ENCODE data around the gene SPAG8.
A peak's percentile ranks its signal among the peaks of the same experiment; 100 is the strongest.

SPAG8 gene, protein sequence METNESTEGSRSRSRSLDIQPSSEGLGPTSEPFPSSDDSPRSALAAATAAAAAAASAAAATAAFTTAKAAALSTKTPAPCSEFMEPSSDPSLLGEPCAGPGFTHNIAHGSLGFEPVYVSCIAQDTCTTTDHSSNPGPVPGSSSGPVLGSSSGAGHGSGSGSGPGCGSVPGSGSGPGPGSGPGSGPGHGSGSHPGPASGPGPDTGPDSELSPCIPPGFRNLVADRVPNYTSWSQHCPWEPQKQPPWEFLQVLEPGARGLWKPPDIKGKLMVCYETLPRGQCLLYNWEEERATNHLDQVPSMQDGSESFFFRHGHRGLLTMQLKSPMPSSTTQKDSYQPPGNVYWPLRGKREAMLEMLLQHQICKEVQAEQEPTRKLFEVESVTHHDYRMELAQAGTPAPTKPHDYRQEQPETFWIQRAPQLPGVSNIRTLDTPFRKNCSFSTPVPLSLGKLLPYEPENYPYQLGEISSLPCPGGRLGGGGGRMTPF

DNA sequence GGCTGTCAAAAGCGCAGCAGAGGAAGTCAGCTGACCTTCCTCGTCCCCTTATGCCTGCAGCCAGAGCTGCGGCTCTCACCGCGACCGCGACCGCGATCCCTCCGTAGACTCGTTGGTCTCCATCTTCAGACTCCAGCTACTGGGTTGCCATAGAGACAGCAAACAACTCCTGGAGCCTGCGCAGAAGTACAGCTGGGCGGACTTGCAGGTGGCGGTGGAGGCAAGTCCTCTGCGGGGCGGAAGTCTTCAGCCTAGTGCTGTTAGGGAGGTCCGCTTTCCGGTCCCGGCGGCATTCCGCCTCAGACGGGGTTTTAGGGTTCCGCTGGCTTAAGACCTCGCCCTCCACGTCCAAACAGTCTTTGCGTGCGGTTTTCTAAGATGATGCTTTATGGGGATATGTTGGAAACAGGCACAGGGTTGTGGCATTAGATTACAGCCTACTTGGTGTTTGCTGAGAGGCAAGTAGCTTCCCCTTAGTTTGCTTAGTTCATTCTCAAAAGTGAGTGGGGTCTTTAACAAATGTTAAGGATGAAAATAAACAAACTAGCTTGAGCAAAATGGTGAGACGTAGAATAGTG lies at the start of gene SPAG8:
Gene SPAG8 (minus strand): TSS at position 238 of the 578 bp plus-strand sequence. CDS start 115 bp downstream, at position 123.
- no peaks in the 10 kb centered on the region for H4K20me1 ChIP-seq (ENCODE audit: insufficient read depth, low read length)
- peaks cover 25% of the 10 kb centered on the region for H3K4me1 ChIP-seq (ENCODE audit: low read length)
- TF ChIP-seq, protein P1, sequence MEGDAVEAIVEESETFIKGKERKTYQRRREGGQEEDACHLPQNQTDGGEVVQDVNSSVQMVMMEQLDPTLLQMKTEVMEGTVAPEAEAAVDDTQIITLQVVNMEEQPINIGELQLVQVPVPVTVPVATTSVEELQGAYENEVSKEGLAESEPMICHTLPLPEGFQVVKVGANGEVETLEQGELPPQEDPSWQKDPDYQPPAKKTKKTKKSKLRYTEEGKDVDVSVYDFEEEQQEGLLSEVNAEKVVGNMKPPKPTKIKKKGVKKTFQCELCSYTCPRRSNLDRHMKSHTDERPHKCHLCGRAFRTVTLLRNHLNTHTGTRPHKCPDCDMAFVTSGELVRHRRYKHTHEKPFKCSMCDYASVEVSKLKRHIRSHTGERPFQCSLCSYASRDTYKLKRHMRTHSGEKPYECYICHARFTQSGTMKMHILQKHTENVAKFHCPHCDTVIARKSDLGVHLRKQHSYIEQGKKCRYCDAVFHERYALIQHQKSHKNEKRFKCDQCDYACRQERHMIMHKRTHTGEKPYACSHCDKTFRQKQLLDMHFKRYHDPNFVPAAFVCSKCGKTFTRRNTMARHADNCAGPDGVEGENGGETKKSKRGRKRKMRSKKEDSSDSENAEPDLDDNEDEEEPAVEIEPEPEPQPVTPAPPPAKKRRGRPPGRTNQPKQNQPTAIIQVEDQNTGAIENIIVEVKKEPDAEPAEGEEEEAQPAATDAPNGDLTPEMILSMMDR (IDR thresholded peaks at IDR 0.05; ENCODE audit: low read length): no peak
- TF ChIP-seq EZH2 (optimal IDR thresholded peaks at IDR 0.05; ENCODE audit: low read depth, low read length): no peak
- no peaks in the 10 kb centered on the region for H3K9me3 ChIP-seq (replicated peaks; ENCODE audit: insufficient read depth, low read length)
- H3K4me3 ChIP-seq (ENCODE audit: low read length): peak within 1 kb of the TSS; percentile 57
- no peaks in the 10 kb centered on the region for H3K36me3 ChIP-seq (replicated peaks; ENCODE audit: insufficient read depth, low read length)
- H3K27me3 ChIP-seq (replicated peaks; ENCODE audit: insufficient read depth, low read length): no peaks in the 10 kb centered on the region
- no peaks in the 10 kb centered on the region for H3K79me2 ChIP-seq (ENCODE audit: low read length)
- peak within 1 kb of the TSS; percentile 79 for H3K4me2 ChIP-seq (ENCODE audit: low read depth, low read length)
- DNase-seq: peak; percentile 99
- H3K9me2 ChIP-seq (replicated peaks; ENCODE audit: insufficient read depth, low read length): no peaks in the 10 kb centered on the region
- peak within 1 kb of the TSS; percentile 53; the same call in 1 of the 2 replicates for H3K27ac ChIP-seq (ENCODE audit: low read length)
- H2AFZ ChIP-seq (ENCODE audit: low read length): peak within 1 kb of the TSS; percentile 73
- peak within 1 kb of the TSS; percentile 54 for H3K9ac ChIP-seq (ENCODE audit: low read length)
- peaks cover 30% of the 10 kb centered on the region; the same call in 1 of the 2 replicates for H3F3A ChIP-seq (ENCODE audit: insufficient read depth, low read length)

DNA sequence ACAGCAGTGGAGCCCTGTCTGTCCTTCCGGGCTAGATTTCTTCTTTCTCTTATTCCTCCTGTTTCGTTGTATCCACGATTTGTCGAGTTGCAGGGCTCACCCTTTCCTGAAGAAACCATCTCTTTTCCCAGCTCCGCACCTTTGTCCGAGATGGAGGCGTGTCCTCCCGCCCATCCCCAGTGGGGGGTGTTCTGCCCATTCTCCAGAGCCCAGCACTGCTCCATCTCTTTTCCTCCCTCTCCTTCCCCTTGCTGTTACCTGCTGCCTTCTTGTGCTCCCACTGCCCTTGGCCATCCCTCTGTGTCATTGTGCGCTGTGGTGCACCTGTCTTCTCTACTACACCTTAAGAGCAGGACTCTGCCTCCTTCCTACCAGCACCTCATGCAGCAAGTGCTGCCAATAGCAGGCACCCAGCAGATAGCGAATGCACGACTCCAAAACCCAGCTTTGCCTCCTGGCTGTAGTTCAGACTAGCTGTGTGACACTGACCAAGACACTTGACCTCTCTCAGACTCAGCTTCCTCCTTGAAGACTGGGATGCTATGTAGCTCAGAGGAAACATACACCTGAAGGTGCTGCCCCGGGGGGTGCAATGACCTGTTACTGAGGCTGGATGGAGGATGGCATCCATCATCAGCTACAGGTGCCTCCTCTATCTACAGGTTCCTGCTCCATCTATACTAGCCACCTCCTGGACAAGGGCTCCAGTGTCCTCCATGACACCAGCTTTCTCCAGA lies 49.3 kb upstream of the SPAG8 start:
- H3K9me3 ChIP-seq (replicated peaks; ENCODE audit: insufficient read depth, low read length): no peaks in the 10 kb centered on the region
- H3K9ac ChIP-seq (ENCODE audit: low read length): no peak overlapping the region
- DNase-seq: no peak
- no peak overlapping the region for H3K27ac ChIP-seq (ENCODE audit: low read length)
- H3K4me3 ChIP-seq (ENCODE audit: low read length): no peak overlapping the region
- no peaks in the 10 kb centered on the region for H3F3A ChIP-seq (ENCODE audit: insufficient read depth, low read length)
- TF ChIP-seq, protein P1 (IDR thresholded peaks at IDR 0.05; ENCODE audit: low read length): no peak
- TF ChIP-seq EZH2phosphoT487 (IDR thresholded peaks at IDR 0.05; ENCODE audit: low read length) (no peak), EZH2 (optimal IDR thresholded peaks at IDR 0.05; ENCODE audit: low read depth, low read length) (no peak)
- no peaks in the 10 kb centered on the region for H3K27me3 ChIP-seq (replicated peaks; ENCODE audit: insufficient read depth, low read length)
- H3K79me2 ChIP-seq (ENCODE audit: low read length): no peaks in the 10 kb centered on the region
- H3K36me3 ChIP-seq (replicated peaks; ENCODE audit: insufficient read depth, low read length): no peaks in the 10 kb centered on the region
- H3K4me1 ChIP-seq (ENCODE audit: low read length): no peaks in the 10 kb centered on the region
- no peaks in the 10 kb centered on the region for H4K20me1 ChIP-seq (ENCODE audit: insufficient read depth, low read length)
- no peak overlapping the region for H3K4me2 ChIP-seq (ENCODE audit: low read depth, low read length)
- no peaks in the 10 kb centered on the region for H3K9me2 ChIP-seq (replicated peaks; ENCODE audit: insufficient read depth, low read length)
- no peak overlapping the region for H2AFZ ChIP-seq (ENCODE audit: low read length)

DNA sequence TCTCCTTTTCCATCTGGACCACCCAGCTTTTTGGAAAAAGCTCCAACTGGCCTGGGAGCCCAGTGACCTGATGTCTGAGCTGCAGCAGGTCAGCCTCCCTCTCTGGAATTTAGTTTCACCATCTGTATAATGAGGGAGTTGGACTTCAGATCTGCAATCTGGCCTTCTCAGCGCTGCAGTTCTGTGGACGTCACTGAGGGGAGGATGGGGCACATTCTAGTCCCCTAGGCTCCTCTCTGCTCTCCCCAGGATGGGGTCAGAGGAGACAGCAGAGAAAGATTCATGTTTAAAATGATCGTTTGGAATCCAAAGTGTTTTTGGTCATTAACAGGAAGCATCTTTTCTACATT lies 47.9 kb upstream of the SPAG8 start:
- Histone ChIP-seq H3F3A (ENCODE audit: insufficient read depth, low read length) (no peaks in the 10 kb centered on the region), H3K9me2 (replicated peaks; ENCODE audit: insufficient read depth, low read length) (no peaks in the 10 kb centered on the region), H3K79me2 (ENCODE audit: low read length) (no peaks in the 10 kb centered on the region), H3K9me3 (replicated peaks; ENCODE audit: insufficient read depth, low read length) (no peaks in the 10 kb centered on the region), H3K36me3 (replicated peaks; ENCODE audit: insufficient read depth, low read length) (no peaks in the 10 kb centered on the region), H3K9ac (ENCODE audit: low read length) (no peak overlapping the region), H3K4me1 (ENCODE audit: low read length) (no peaks in the 10 kb centered on the region), H3K4me2 (ENCODE audit: low read depth, low read length) (no peak overlapping the region), H3K27me3 (replicated peaks; ENCODE audit: insufficient read depth, low read length) (no peaks in the 10 kb centered on the region), H3K4me3 (ENCODE audit: low read length) (no peak overlapping the region), H4K20me1 (ENCODE audit: insufficient read depth, low read length) (no peaks in the 10 kb centered on the region), H3K27ac (ENCODE audit: low read length) (no peak overlapping the region), H2AFZ (ENCODE audit: low read length) (no peak overlapping the region)
- no peak for DNase-seq
- TF ChIP-seq EZH2 (optimal IDR thresholded peaks at IDR 0.05; ENCODE audit: low read depth, low read length) (no peak), EZH2phosphoT487 (IDR thresholded peaks at IDR 0.05; ENCODE audit: low read length) (no peak)
- TF ChIP-seq, protein P1 (IDR thresholded peaks at IDR 0.05; ENCODE audit: low read length): no peak

Measured in MM.1S (cell line).